ENCODE measurements around the gene KRT37. TPM values are rescaled to one million over a fixed set of nuclear protein-coding genes. Genes with fewer than 3 reads are reported as not detected.
"Not testable (repeated sequence)": the region's sequence is repeated elsewhere in the genome, so short reads cannot be mapped to it uniquely, and the experiment has no call there.

Gene KRT37
- polyA plus RNA-seq, 1 experiment, result not detected

GRCh38 chr17:41382394-41382793, 42.0 kb downstream of the KRT37 start:
- H3K36me3 ChIP-seq (ENCODE audit: control insufficient read depth, insufficient read depth, low read length), result no peaks in the 10 kb centered on the region; the same call in 1 of the 2 replicates
- POLR2A ChIA-PET, result interaction anchor here (0.5 to 0.7 kb wide), 2 partner anchors 21 to 323 kb away, joined by 3 to 4 read pairs; no protein-coding TSS in a partner anchor
- no peaks in the 10 kb centered on the region for H3K27me3 ChIP-seq (ENCODE audit: control insufficient read depth, insufficient read depth, low read length)
- no peak for DNase-seq (ENCODE audit: low read depth)
- no peak for TF ChIP-seq CTCF (IDR thresholded peaks at IDR 0.05; ENCODE audit: insufficient read depth, low read depth, low read length)
- CTCF ChIA-PET, result interaction anchor here (1.6 to 2.2 kb wide), 4 partner anchors 114 to 281 kb away, joined by 5 to 7 read pairs (median 6); no protein-coding TSS in a partner anchor
- no peak overlapping the region for H3K4me3 ChIP-seq (ENCODE audit: low read depth, low read length)

- ChIA-PET POLR2A (interaction anchor here (0.5 to 0.7 kb wide), 2 partner anchors 22 to 323 kb away, joined by 3 to 4 read pairs; no protein-coding TSS in a partner anchor), CTCF (interaction anchor here (1.2 to 2.2 kb wide), 5 partner anchors 115 to 526 kb away, joined by 4 to 7 read pairs (median 5); no protein-coding TSS in a partner anchor)
- not testable (repeated sequence) for H3K36me3 ChIP-seq (ENCODE audit: control insufficient read depth, insufficient read depth, low read length); H3K4me3 ChIP-seq (ENCODE audit: low read depth, low read length); DNase-seq (ENCODE audit: low read depth); H3K27me3 ChIP-seq (ENCODE audit: control insufficient read depth, insufficient read depth, low read length)
Measured at GRCh38 chr17:41381943-41382342, 42.4 kb downstream of the KRT37 start, which contains the start of gene KRT34. KRT34 (minus strand) TSS chr17:41382306; CDS start chr17:41382246, 60 bp downstream.

GRCh38 chr17:41380091-41380490, 44.3 kb downstream of the KRT37 start:
- ChIA-PET CTCF (interaction anchor here (1.0 to 2.1 kb wide), 6 partner anchors 10 to 283 kb away, joined by 3 to 6 read pairs (median 4); no protein-coding TSS in a partner anchor), POLR2A (interaction anchor here (1.2 kb wide), 1 partner anchor 37 kb away, joined by 6 read pairs; no protein-coding TSS in a partner anchor)
- not testable (repeated sequence) for H3K36me3 ChIP-seq (ENCODE audit: control insufficient read depth, insufficient read depth, low read length); H3K4me3 ChIP-seq (ENCODE audit: low read depth, low read length); H3K27me3 ChIP-seq (ENCODE audit: control insufficient read depth, insufficient read depth, low read length)
- peak; percentile 96 for DNase-seq (ENCODE audit: low read depth)

- POLR2A ChIA-PET, result interaction anchor here (0.6 to 0.7 kb wide), 2 partner anchors 318 to 507 kb away, joined by 4 to 7 read pairs; no protein-coding TSS in a partner anchor
- H3K27me3 ChIP-seq (ENCODE audit: control insufficient read depth, insufficient read depth, low read length), result no peaks in the 10 kb centered on the region
- H3K4me3 ChIP-seq (ENCODE audit: low read depth, low read length), result no peak overlapping the region
- H3K36me3 ChIP-seq (ENCODE audit: control insufficient read depth, insufficient read depth, low read length), result no peaks in the 10 kb centered on the region; the same call in 1 of the 2 replicates
- DNase-seq (ENCODE audit: low read depth), result peak; percentile 83
- TF ChIP-seq CTCF (IDR thresholded peaks at IDR 0.05; ENCODE audit: insufficient read depth, low read depth, low read length), result no peak
- CTCF ChIA-PET, result interaction anchor here (1.6 to 1.7 kb wide), 2 partner anchors 48 to 171 kb away, joined by 5 to 6 read pairs; no protein-coding TSS in a partner anchor
Measured at GRCh38 chr17:41377546-41377945, 46.8 kb downstream of the KRT37 start.

Small RNAs within 50 kb of the gene (small RNA-seq; reads per million reads assigned to genes)
- not detected for gene RNU2-32P (ENCODE audit: insufficient read length, low read depth, low replicate concordance)

Other genes with a start within 250 kb of the KRT37 start
- gene KRTAP4-2, start 246.4 kb downstream of the KRT37 start, polyA plus RNA-seq (2011; rRNA removed), result not detected in 2 replicates
- 0.12 TPM in 1 of 2 replicates, not detected in the other for gene KRTAP4-1, start 239.7 kb downstream of the KRT37 start, polyA plus RNA-seq (2011; rRNA removed)
- gene KRTAP9-1, start 234.7 kb downstream of the KRT37 start, polyA plus RNA-seq (2011; rRNA removed), result not detected in 2 replicates
- not detected in 2 replicates for gene KRTAP9-2, start 197.9 kb downstream of the KRT37 start, polyA plus RNA-seq (2011; rRNA removed)
- gene KRTAP9-3, start 192.1 kb downstream of the KRT37 start, polyA plus RNA-seq (2011; rRNA removed), result not detected in 2 replicates
- gene KRTAP9-8, start 186.6 kb downstream of the KRT37 start, polyA plus RNA-seq (2011; rRNA removed), result not detected in 2 replicates
- not detected in 2 replicates for gene KRTAP9-4, start 174.9 kb downstream of the KRT37 start, polyA plus RNA-seq (2011; rRNA removed)
- not detected in 2 replicates for gene KRTAP9-9, start 169.2 kb downstream of the KRT37 start, polyA plus RNA-seq (2011; rRNA removed)
- not detected in 2 replicates for gene KRTAP9-6, start 159.2 kb downstream of the KRT37 start, polyA plus RNA-seq (2011; rRNA removed)
- gene KRTAP9-7, start 148.9 kb downstream of the KRT37 start, polyA plus RNA-seq (2011; rRNA removed), result not detected in 2 replicates
- not detected in 2 replicates for gene KRTAP29-1, start 121.7 kb downstream of the KRT37 start, polyA plus RNA-seq (2011; rRNA removed)
- not detected in 2 replicates for gene KRTAP16-1, start 115.3 kb downstream of the KRT37 start, polyA plus RNA-seq (2011; rRNA removed)
- not detected in 2 replicates for gene KRTAP17-1, start 108.9 kb downstream of the KRT37 start, polyA plus RNA-seq (2011; rRNA removed)
- gene KRT33A, start 73.8 kb downstream of the KRT37 start, polyA plus RNA-seq (2011; rRNA removed), result not detected in 2 replicates
- 1.2 and 1.8 TPM in 2 replicates for gene KRT33B, start 54.8 kb downstream of the KRT37 start, polyA plus RNA-seq (2011; rRNA removed)
- gene KRT34, start 42.3 kb downstream of the KRT37 start, polyA plus RNA-seq (2011; rRNA removed), result 151 and 156 TPM in 2 replicates
- 0.11 TPM in 1 of 2 replicates, not detected in the other for gene KRT31, start 27.0 kb downstream of the KRT37 start, polyA plus RNA-seq (2011; rRNA removed)
- gene KRT38, start 16.4 kb upstream of the KRT37 start, polyA plus RNA-seq (2011; rRNA removed), result 0.72 and 0.98 TPM in 2 replicates
- 0.38 and 0.40 TPM in 2 replicates for gene KRT32, start 42.8 kb upstream of the KRT37 start, polyA plus RNA-seq (2011; rRNA removed)
- not detected in 2 replicates for gene KRT35, start 56.6 kb upstream of the KRT37 start, polyA plus RNA-seq (2011; rRNA removed)
- gene KRT36, start 65.3 kb upstream of the KRT37 start, polyA plus RNA-seq (2011; rRNA removed), result 0.04 TPM in 2 replicates
- 0.17 and 0.27 TPM in 2 replicates for gene KRT13, start 81.0 kb upstream of the KRT37 start, polyA plus RNA-seq (2011; rRNA removed)
- 2.0 and 2.7 TPM in 2 replicates for gene KRT15, start 94.3 kb upstream of the KRT37 start, polyA plus RNA-seq (2011; rRNA removed)
- gene KRT19, start 103.7 kb upstream of the KRT37 start, polyA plus RNA-seq (2011; rRNA removed), result 182 and 230 TPM in 2 replicates
- 0.04 TPM in 1 of 2 replicates, not detected in the other for gene KRT9, start 147.5 kb upstream of the KRT37 start, polyA plus RNA-seq (2011; rRNA removed)
- 0.06 and 0.11 TPM in 2 replicates for gene KRT14, start 162.3 kb upstream of the KRT37 start, polyA plus RNA-seq (2011; rRNA removed)
- 1.6 and 1.8 TPM in 2 replicates for gene KRT16, start 188.2 kb upstream of the KRT37 start, polyA plus RNA-seq (2011; rRNA removed)
- 25.2 and 34.7 TPM in 2 replicates for gene KRT17, start 200.0 kb upstream of the KRT37 start, polyA plus RNA-seq (2011; rRNA removed)

Measured in BJ (cell line).